GM12892 (cell line): ENCODE data around the gene TBC1D5.

Experiments used
- POLR2A ChIP-seq: IDR thresholded peaks from 2 replicates; pipeline ENCODE4 v1.6.1; 2011; ENCODE audit warnings: low read depth, low read length, control low read depth
- POLR2AphosphoS5 ChIP-seq: IDR thresholded peaks from 2 replicates; pipeline ENCODE4 v1.6.1; 2011; ENCODE audit warnings: low read depth, low read length, control low read depth

GRCh38 chr3:17336291-17336690 lies 406.1 kb downstream of the TBC1D5 start:
- TF ChIP-seq POLR2A (no peak), POLR2AphosphoS5 (no peak)
